Testis (tissue), 3 donors: Measurements from ENCODE around the gene CFAP65. TPM values are rescaled to one million over a fixed set of nuclear protein-coding genes. Genes with fewer than 3 reads are reported as not detected.

Experiments
- DNase-seq: peaks from one replicate; pipeline ENCODE4 v3.0.0-alpha.2; 2019
- H3K27ac ChIP-seq, 2 donors: fragments of 200-600 bp; sonication (generic); one replicate each; pipeline ENCODE4 v1.5.1; 2019
- H3K27me3 ChIP-seq: fragments of 200-600 bp; sonication (generic); one replicate; pipeline ENCODE4 v1.5.1; 2019
- H3K36me3 ChIP-seq: fragments of 200-600 bp; sonication (generic); one replicate; pipeline ENCODE4 v1.5.1; 2017; ENCODE audit warnings: low read depth; ENCODE audit errors: missing control alignments
- H3K4me1 ChIP-seq: fragments of 200-600 bp; sonication (generic); one replicate; pipeline ENCODE4 v1.5.1; 2019
- H3K4me3 ChIP-seq, 2 donors: fragments of 200-600 bp; sonication (generic); one replicate each; pipeline ENCODE4 v1.5.1; 2017 to 2019
- H3K9me3 ChIP-seq: fragments of 200-600 bp; sonication (generic); one replicate; pipeline ENCODE4 v1.5.1; 2017
- POLR2A ChIP-seq: fragments of 450-650 bp; IDR thresholded peaks from one replicate; pipeline ENCODE4 v1.6.1; 2017; ENCODE audit warnings: antibody characterized with exemption, mild to moderate bottlenecking, moderate library complexity
- WGBS, 2 donors: methylation state at CpG; one replicate each; pipeline ENCODE4 v1.1.5; 2018; 5-methylcytosine and 5-hydroxymethylcytosine counted together
- intact Hi-C: fragments of 100-400 bp; cut with DNase I; formaldehyde crosslinking; loops from one replicate; pipeline ENCODE4 v1.15.1; 2023; ENCODE audit warnings: low total_unique reads
- polyA plus RNA-seq: library from polyadenylated mRNA; stranded (reverse); fragments of 350-450 nt; fragmentation: Illumina TruSeq; extraction: RNeasy Lipid Tissue Mini Kit (QIAGEN cat#74804); gene quantifications from one replicate; pipeline ENCODE4 v1.2.3, GENCODE V29; 2014; ENCODE audit warnings: low read depth, low replicate concordance; ENCODE audit not compliant: insufficient read depth
- total RNA-seq, 2 donors: library from RNA; depleted of rRNA; stranded (reverse); fragments of >200 nt; gene quantifications; one replicate each; pipeline ENCODE4 v1.2.3, GENCODE V29; 2016
- TF ChIP-seq, protein P1 (sequence below), 3 experiments: fragments of 450-650 bp in 2 of 3; fragments of 200-600 bp in 1 of 3; sonication (generic) in 1 of 3; IDR thresholded peaks; one replicate each; pipeline ENCODE4 v1.5.1; 2016 to 2019; ENCODE audit warnings: antibody characterized with exemption in 3 of 3, mild to moderate bottlenecking in 2 of 3, moderate library complexity in 1 of 3

Gene CFAP65
- total and polyA plus RNA-seq, 3 donors from 2014 or later, result 15.5 to 42.9 (median 23.7) TPM

GRCh38 chr2:219087361-219087760, 46.0 kb upstream of the CFAP65 start:
- TF ChIP-seq, protein P1, sequence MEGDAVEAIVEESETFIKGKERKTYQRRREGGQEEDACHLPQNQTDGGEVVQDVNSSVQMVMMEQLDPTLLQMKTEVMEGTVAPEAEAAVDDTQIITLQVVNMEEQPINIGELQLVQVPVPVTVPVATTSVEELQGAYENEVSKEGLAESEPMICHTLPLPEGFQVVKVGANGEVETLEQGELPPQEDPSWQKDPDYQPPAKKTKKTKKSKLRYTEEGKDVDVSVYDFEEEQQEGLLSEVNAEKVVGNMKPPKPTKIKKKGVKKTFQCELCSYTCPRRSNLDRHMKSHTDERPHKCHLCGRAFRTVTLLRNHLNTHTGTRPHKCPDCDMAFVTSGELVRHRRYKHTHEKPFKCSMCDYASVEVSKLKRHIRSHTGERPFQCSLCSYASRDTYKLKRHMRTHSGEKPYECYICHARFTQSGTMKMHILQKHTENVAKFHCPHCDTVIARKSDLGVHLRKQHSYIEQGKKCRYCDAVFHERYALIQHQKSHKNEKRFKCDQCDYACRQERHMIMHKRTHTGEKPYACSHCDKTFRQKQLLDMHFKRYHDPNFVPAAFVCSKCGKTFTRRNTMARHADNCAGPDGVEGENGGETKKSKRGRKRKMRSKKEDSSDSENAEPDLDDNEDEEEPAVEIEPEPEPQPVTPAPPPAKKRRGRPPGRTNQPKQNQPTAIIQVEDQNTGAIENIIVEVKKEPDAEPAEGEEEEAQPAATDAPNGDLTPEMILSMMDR (IDR thresholded peaks at IDR 0.05), result no peak
- TF ChIP-seq POLR2A, result no peak
- intact Hi-C loops, result no loop called here
- no peak overlapping the region for H3K4me3 ChIP-seq

GRCh38 chr2:219086196-219086595, 44.9 kb upstream of the CFAP65 start:
- intact Hi-C loops, result no loop called here
- Histone ChIP-seq H3K27ac (no peak overlapping the region), H3K4me3 (no peak overlapping the region), H3K4me1 (no peaks in the 10 kb centered on the region), H3K27me3 (no peaks in the 10 kb centered on the region), H3K36me3 (no peaks in the 10 kb centered on the region), H3K9me3 (no peaks in the 10 kb centered on the region)
- no peak for DNase-seq
- TF ChIP-seq, protein P1 (IDR thresholded peaks at IDR 0.05), result no peak
- TF ChIP-seq POLR2A, result no peak

More at GRCh38 chr2:219087361-219087760, 46.0 kb upstream of the CFAP65 start:
- Histone ChIP-seq H3K36me3 (no peaks in the 10 kb centered on the region), H3K27ac (no peak overlapping the region), H3K27me3 (no peaks in the 10 kb centered on the region), H3K9me3 (no peaks in the 10 kb centered on the region), H3K4me1 (no peaks in the 10 kb centered on the region)
- no peak for DNase-seq
- WGBS, 2 donors, result 79 to 91% methylated on average over 5 of the region's 5 CpGs

DNA sequence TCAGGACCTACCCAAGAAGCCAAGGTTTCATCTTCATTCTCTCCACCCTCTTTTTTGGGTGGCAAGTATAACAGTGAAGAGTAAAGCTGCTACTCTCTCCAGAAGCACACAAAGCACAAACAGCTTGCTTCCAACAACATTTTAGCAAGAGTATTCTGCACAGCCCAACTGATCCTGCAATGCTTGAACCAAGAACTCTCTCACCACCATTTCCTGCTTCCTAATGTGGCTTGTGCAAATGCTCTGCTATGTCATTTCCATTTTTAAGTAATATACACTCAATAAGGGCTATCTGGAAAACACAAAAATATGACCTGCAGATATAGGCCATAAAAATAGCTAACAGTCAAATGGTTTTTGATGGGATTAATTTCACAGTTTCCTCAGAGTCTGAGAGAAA, 43.5 kb upstream of the CFAP65 start:
- no peak for DNase-seq
- Histone ChIP-seq H3K4me1 (no peaks in the 10 kb centered on the region), H3K36me3 (no peaks in the 10 kb centered on the region), H3K27me3 (no peaks in the 10 kb centered on the region), H3K9me3 (no peaks in the 10 kb centered on the region), H3K4me3 (no peak overlapping the region), H3K27ac (no peak overlapping the region)
- no peak for TF ChIP-seq POLR2A
- TF ChIP-seq, protein P1 (IDR thresholded peaks at IDR 0.05), result no peak
- intact Hi-C loops, result no loop called here

DNA sequence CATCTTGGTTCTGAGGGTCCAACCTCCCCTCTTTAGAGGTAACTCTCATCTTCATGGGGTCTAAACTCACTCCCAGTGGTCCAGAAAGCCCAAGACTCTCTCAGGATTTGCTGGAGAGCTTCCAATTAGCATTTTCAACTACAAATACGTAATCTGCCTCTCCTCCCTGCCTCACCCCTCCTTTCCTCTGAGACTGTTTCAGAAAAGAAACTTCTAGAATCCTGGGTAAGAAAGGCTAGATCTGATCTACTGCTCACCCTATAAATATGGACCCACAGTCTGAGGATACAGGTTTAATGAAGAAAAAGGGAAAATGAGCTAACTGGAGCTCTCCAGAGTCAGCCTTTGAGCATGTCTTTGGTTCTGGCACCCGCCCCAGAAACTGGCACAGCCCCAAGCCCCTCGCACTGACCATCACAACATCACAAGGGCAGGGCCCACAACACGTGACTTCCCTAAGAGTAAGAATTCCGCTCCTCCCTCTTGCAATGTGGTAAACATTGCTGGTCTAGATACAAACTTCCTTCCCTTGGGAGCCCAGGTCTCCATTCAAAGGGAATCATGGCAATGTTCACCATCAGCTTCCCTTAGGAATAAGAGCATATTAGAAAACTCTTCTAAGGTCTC, 41.1 kb upstream of the CFAP65 start:
- TF ChIP-seq, protein P1 (IDR thresholded peaks at IDR 0.05), result no peak
- no peak for TF ChIP-seq POLR2A
- Histone ChIP-seq H3K36me3 (no peaks in the 10 kb centered on the region), H3K9me3 (no peaks in the 10 kb centered on the region), H3K27ac (no peak overlapping the region), H3K4me1 (no peaks in the 10 kb centered on the region), H3K27me3 (no peaks in the 10 kb centered on the region), H3K4me3 (no peak overlapping the region)
- intact Hi-C loops, result no loop called here
- no peak for DNase-seq
- 84 to 87% methylated on average over 5 of the region's 5 CpGs for WGBS, 2 donors

- Histone ChIP-seq H3K27ac (no peak overlapping the region), H3K27me3 (no peaks in the 10 kb centered on the region), H3K4me3 (no peak overlapping the region), H3K36me3 (no peaks in the 10 kb centered on the region), H3K4me1 (no peaks in the 10 kb centered on the region), H3K9me3 (no peaks in the 10 kb centered on the region)
- TF ChIP-seq, protein P1 (IDR thresholded peaks at IDR 0.05), result no peak
- TF ChIP-seq POLR2A, result no peak
- no peak for DNase-seq
- intact Hi-C loops, result no loop called here
These were observed 40.5 kb upstream of the CFAP65 start for GRCh38 chr2:219081701-219082331.
